Kidney epithelial cell (primary cell): ENCODE data around the gene TSPAN32. TPM values are rescaled to one million over a fixed set of nuclear protein-coding genes. Genes with fewer than 3 reads are reported as not detected.
"Not testable (repeated sequence)": the region's sequence is repeated elsewhere in the genome, so short reads cannot be mapped to it uniquely, and the experiment has no call there.

Experiments used
- DNase-seq: peaks from one replicate; pipeline ENCODE4 v3.0.0-alpha.2; 2010; ENCODE audit warnings: low read depth
- H3K27me3 ChIP-seq: 2 replicates; pipeline ENCODE4 v1.6.0; 2011; ENCODE audit warnings: low read length; ENCODE audit not compliant: control insufficient read depth, insufficient read depth
- H3K36me3 ChIP-seq: 2 replicates; pipeline ENCODE4 v1.5.1; 2011; ENCODE audit warnings: low read length; ENCODE audit not compliant: control insufficient read depth, insufficient read depth
- H3K4me3 ChIP-seq: 2 replicates; pipeline ENCODE4 v1.5.1; 2011; ENCODE audit warnings: low read depth, mild to moderate bottlenecking, control low read depth, low read length
- total RNA-seq: library from RNA; depleted of rRNA; stranded (reverse); fragments of >200 nt; gene quantifications from 2 replicates; pipeline ENCODE4 v1.2.3, GENCODE V29; 2015
- TF ChIP-seq, protein P1 (sequence below): IDR thresholded peaks from 2 replicates; pipeline ENCODE4 v1.5.1; 2011; ENCODE audit warnings: mild to moderate bottlenecking, moderate library complexity, low read length, control low read depth, inconsistent platforms; ENCODE audit not compliant: insufficient read depth, poor library complexity, severe bottlenecking

TSPAN32 gene
- total RNA-seq, 1 donor from 2014 or later, result 0.46 TPM

DNA sequence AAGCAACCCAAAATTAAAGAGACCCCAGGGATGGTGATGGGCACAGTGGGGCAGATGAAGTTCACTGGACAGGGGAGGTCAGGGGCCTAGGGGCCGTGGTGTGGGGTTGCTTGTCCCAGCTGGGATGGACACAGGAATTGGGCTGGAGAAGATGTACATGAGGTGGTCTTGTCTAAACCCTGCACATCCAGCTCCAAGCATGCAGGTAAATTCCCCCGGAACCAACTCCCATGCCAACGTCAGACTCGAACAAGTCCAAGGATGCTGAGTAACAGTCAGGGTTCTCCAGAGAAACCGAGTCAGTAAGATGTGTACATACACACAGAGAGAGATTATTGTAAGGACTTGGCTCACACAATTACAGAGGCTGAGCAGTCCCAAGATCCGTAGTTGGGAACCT, 28.9 kb downstream of the TSPAN32 start:
- TF ChIP-seq, protein P1, sequence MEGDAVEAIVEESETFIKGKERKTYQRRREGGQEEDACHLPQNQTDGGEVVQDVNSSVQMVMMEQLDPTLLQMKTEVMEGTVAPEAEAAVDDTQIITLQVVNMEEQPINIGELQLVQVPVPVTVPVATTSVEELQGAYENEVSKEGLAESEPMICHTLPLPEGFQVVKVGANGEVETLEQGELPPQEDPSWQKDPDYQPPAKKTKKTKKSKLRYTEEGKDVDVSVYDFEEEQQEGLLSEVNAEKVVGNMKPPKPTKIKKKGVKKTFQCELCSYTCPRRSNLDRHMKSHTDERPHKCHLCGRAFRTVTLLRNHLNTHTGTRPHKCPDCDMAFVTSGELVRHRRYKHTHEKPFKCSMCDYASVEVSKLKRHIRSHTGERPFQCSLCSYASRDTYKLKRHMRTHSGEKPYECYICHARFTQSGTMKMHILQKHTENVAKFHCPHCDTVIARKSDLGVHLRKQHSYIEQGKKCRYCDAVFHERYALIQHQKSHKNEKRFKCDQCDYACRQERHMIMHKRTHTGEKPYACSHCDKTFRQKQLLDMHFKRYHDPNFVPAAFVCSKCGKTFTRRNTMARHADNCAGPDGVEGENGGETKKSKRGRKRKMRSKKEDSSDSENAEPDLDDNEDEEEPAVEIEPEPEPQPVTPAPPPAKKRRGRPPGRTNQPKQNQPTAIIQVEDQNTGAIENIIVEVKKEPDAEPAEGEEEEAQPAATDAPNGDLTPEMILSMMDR, result no peak
- H3K4me3 ChIP-seq, result no peak overlapping the region
- H3K27me3 ChIP-seq, result no peaks in the 10 kb centered on the region
- DNase-seq, result no peak
- H3K36me3 ChIP-seq, result no peaks in the 10 kb centered on the region

DNA sequence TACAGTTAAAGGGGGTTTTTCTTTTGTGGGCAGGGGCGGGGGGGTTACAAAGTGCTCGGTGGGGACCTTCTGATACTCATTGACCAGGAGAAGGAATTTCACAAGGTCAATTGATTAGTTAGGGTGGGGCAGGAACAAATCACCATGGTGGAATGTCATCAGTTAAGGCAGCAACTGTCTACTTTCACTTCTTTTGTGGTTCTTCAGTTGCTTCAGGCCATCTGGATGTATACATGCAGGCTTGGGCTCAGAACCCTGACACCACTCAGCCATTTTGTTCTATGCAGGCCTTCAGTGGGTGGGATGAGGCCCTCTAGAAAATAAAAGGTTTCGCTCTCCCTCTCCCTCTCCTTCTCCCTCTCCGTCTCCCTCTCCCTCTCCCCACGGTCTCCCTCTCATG, 29.6 kb downstream of the TSPAN32 start:
- no peak for DNase-seq
- Histone ChIP-seq H3K36me3 (no peaks in the 10 kb centered on the region), H3K4me3 (no peak overlapping the region), H3K27me3 (no peaks in the 10 kb centered on the region)
- TF ChIP-seq, protein P1, result no peak

DNA sequence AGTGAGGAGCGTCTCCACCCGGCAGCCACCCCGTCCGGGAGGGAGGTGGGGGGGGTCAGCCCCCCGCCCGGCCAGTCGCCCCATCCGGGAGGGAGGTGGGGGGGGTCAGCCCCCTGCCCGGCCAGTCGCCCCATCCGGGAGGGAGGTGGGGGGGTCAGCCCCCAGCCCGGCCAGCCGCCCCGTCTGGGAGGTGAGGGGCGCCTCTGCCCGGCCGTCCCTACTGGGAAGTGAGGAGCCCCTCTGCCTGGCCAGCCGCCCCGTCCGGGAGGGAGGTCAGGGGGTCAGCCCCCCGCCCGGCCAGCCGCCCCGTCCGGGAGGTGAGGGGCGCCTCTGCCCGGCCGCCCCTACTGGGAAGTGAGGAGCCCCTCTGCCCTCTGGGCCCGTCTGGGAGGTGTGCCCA, 30.8 kb downstream of the TSPAN32 start:
- not testable (repeated sequence) for H3K36me3 ChIP-seq, H3K4me3 ChIP-seq, DNase-seq, H3K27me3 ChIP-seq

DNA sequence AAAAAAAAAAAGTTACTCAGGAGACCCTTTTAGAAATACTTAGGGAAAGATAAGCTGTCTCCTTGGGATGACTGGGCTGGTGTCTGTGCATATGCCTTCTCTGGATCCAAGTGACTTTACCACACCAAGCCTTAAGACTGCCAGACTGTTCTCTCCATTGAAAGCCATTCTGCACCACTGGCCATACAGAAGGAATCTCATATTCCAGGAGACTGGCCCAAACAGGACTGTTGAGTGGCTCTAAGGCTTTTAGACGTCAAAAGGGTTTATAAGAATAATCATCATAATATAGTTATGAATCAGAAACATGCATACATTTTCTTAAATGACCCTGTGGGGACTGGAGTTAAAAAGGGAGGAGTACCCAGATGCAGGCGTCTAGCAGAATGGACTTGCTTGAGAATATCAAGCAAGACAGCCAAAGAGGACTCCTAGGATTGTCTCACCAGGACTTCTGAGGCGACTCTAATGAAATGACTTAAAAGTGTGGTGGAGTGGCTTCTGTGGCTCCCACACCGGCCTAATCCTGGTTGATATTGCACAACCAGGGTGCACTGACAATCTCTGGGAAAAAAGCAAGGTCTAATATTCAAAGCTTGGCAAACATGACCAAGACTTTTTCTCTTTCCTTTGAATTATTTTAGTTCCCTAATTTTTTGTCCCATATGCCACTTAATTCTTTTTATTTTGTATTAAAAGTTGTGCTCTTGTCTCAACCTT, 31.8 kb downstream of the TSPAN32 start:
- not testable (repeated sequence) for H3K36me3 ChIP-seq, H3K4me3 ChIP-seq, H3K27me3 ChIP-seq, DNase-seq

DNA sequence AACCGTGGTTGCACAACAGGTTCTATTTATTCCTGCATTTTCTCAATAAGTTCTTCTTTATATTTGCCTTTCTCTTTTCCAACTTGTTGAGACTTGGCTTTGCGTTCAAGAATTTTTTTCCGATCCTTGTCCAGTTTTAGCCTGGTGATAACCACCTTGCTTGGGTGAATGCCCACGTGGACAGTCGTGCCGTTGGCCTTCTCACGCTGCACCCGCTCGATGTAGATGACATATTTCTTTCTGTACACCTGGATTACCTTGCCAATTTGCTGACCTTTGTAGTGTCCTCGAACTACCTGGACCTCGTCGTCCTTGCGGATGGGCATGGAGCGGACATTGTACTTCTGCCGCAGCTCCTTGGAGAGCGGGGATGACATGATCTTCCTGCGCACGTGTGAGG, 33.5 kb downstream of the TSPAN32 start:
- not testable (repeated sequence) for DNase-seq, H3K27me3 ChIP-seq, H3K36me3 ChIP-seq, H3K4me3 ChIP-seq

DNA sequence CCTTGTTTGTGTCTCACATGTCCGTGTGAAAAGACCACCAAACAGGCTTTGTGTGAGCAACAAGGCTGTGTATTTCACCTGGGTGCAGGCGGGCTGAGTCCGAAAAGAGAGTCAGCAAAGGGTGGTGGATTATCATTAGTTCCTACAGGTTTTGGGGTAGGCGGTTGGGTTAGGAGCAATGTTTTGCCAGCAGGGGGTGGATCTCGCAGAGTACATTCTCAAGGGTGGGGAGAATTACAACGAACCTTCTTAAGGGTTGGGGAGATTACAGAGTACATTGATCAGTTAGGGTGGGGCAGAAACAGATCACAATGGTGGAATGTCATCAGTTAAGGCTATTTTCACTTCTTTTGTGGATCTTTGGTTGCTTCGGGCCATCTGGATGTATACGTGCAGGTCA, 36.9 kb downstream of the TSPAN32 start:
- not testable (repeated sequence) for H3K27me3 ChIP-seq, H3K4me3 ChIP-seq, DNase-seq, H3K36me3 ChIP-seq

DNA sequence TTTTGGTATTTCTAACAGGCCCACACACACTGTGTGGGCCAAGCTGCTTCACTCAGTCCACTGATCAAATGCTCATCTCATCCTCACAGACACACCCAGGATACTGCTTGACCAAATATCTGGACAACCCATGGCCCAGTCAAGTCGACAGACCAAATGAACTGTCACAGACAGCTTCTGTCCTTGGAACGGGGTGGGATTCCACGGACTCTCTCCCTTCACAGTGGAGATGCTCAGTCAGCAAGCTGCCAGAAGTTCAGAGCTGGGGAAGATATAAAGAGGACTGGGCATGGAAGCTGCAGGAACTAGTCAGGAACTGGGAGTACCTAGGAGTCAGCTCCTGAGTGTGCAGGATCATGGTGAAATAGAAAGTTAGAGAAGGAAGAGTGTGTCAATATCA, 40.7 kb downstream of the TSPAN32 start:
- DNase-seq, result no peak
- Histone ChIP-seq H3K27me3 (no peaks in the 10 kb centered on the region), H3K4me3 (no peak overlapping the region), H3K36me3 (no peaks in the 10 kb centered on the region)
- TF ChIP-seq, protein P1, result no peak

DNA sequence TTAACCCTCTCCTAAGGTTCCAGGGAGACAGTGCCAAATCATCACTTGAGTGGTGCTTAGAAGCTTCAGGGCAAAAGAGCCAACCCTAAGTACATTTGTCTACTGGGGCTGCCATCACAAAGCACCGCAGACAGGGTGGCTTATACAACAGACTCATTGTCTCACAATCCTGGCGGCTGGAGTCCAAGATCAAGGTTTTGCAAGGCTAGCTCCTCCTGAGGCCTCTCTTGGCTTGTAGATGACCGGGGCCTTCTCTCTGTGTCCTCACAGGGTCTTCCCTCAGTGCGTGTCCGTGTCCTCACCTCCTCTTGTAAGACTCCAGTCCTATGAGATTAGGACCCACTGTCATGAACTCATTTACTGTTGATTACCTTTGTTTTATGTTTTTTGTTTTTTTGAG, 41.2 kb downstream of the TSPAN32 start:
- DNase-seq, result no peak
- H3K27me3 ChIP-seq, result no peaks in the 10 kb centered on the region
- TF ChIP-seq, protein P1, result no peak
- no peaks in the 10 kb centered on the region for H3K36me3 ChIP-seq
- no peak overlapping the region for H3K4me3 ChIP-seq
